ENCODE measurements around the gene GMPPB.

GMPPB gene

GRCh38 chr3:49727924-49728361 is 4.2 kb upstream of the GMPPB start:
- no peak for DNase-seq

- no peak for DNase-seq
These were observed 3.6 kb upstream of the GMPPB start for GRCh38 chr3:49727154-49727923.

- no peak for DNase-seq
These were observed 2.3 kb upstream of the GMPPB start for GRCh38 chr3:49725906-49726681.

GRCh38 chr3:49724586-49724985 is 835 bp upstream of the GMPPB start:
- no peak for DNase-seq

- DNase-seq: peak; percentile 25
These were observed 489 bp downstream of the GMPPB start for GRCh38 chr3:49723296-49723627.

- no peak for DNase-seq
These were observed 855 bp downstream of the GMPPB start for GRCh38 chr3:49722896-49723295.

GRCh38 chr3:49721896-49722781 is 1.6 kb downstream of the GMPPB start:
- no peak for DNase-seq

- no peak for DNase-seq
These were observed 2.2 kb downstream of the GMPPB start for GRCh38 chr3:49721596-49721895.

- DNase-seq: no peak
These were observed 2.7 kb downstream of the GMPPB start for GRCh38 chr3:49720855-49721595.

GRCh38 chr3:49719214-49719884 is 4.4 kb downstream of the GMPPB start, which contains the start of gene AMIGO3:
TSS of gene AMIGO3 (minus strand) at chr3:49719684. CDS start at chr3:49719465, 219 bp downstream.
- DNase-seq: peak; percentile 92

- DNase-seq: no peak
These were observed 4.9 kb downstream of the GMPPB start for GRCh38 chr3:49718858-49719213.

- DNase-seq: no peak
These were observed 5.5 kb downstream of the GMPPB start for GRCh38 chr3:49717959-49718857.

- DNase-seq: no peak
These were observed 6.4 kb downstream of the GMPPB start for GRCh38 chr3:49717211-49717958.

GRCh38 chr3:49716691-49717210 is 7.0 kb downstream of the GMPPB start:
- no peak for DNase-seq

- no peak for DNase-seq
These were observed 7.6 kb downstream of the GMPPB start for GRCh38 chr3:49716169-49716568.

- no peak for DNase-seq
These were observed 8.1 kb downstream of the GMPPB start for GRCh38 chr3:49715611-49716121.

- no peak for DNase-seq
These were observed 8.8 kb downstream of the GMPPB start for GRCh38 chr3:49714728-49715550.

GRCh38 chr3:49713336-49714105 is 10.2 kb downstream of the GMPPB start:
- DNase-seq: no peak

All from fibroblast of upper back skin (primary cell).